Liver (tissue), 9 donors: ENCODE data around the gene EVA1C. TPM values are rescaled to one million over a fixed set of nuclear protein-coding genes. Genes with fewer than 3 reads are reported as not detected.

Experiments
- DNase-seq: peaks from one replicate; pipeline ENCODE4 v3.0.0-alpha.2; 2017; ENCODE audit warnings: low spot score
- H3K27ac ChIP-seq, 2 donors: one replicate each; pipeline ENCODE4 v1.7.0; 2013; ENCODE audit warnings: inconsistent platforms in 2 of 2, low read length in 2 of 2, control low read depth in 1 of 2, low read depth in 1 of 2, mild to moderate bottlenecking in 1 of 2
- H3K27me3 ChIP-seq, 4 donors: one replicate each; pipeline versions ENCODE4 v1.6.1 to v1.7.0; 2013; ENCODE audit warnings: low read length in 3 of 4, inconsistent platforms in 1 of 4, mild to moderate bottlenecking in 1 of 4, moderate library complexity in 1 of 4; ENCODE audit not compliant: control insufficient read depth in 4 of 4, insufficient read depth in 4 of 4
- H3K36me3 ChIP-seq, 4 donors: one replicate each; pipeline versions ENCODE4 v1.6.1 to v1.7.0; 2013; ENCODE audit warnings: low read length in 3 of 4, mild to moderate bottlenecking in 3 of 4, low read depth in 1 of 4, moderate library complexity in 1 of 4; ENCODE audit not compliant: control insufficient read depth in 4 of 4, insufficient read depth in 3 of 4
- H3K4me1 ChIP-seq, 4 donors: one replicate each; pipeline versions ENCODE4 v1.6.1 to v1.7.0; 2013; ENCODE audit warnings: low read length in 3 of 4, mild to moderate bottlenecking in 3 of 4, moderate library complexity in 1 of 4; ENCODE audit not compliant: control insufficient read depth in 4 of 4, insufficient read depth in 4 of 4
- H3K4me3 ChIP-seq, 3 donors: one replicate each; pipeline versions ENCODE4 v1.6.1 to v1.7.0; 2013; ENCODE audit warnings: low read length in 3 of 3, control low read depth in 1 of 3, low read depth in 1 of 3, mild to moderate bottlenecking in 1 of 3
- H3K9ac ChIP-seq, 2 donors: one replicate each; pipeline ENCODE4 v1.7.0; 2013; ENCODE audit warnings: low read length in 2 of 2, mild to moderate bottlenecking in 2 of 2, moderate library complexity in 2 of 2, control low read depth in 1 of 2, low read depth in 1 of 2
- H3K9me3 ChIP-seq, 4 donors: one replicate each; pipeline versions ENCODE4 v1.6.1 to v1.7.0; 2013; ENCODE audit warnings: low read length in 3 of 4; ENCODE audit not compliant: control insufficient read depth in 4 of 4
- EGR1 ChIP-seq, 2 donors: IDR thresholded peaks; 2 replicates each; pipeline ENCODE4 v1.6.1; 2016 to 2018; ENCODE audit warnings: antibody characterized with exemption in 2 of 2, low read depth in 2 of 2
- FOXA2 ChIP-seq: IDR thresholded peaks from 2 replicates; pipeline ENCODE4 v1.6.1; 2016; ENCODE audit warnings: antibody characterized with exemption
- GABPA ChIP-seq, 2 donors: IDR thresholded peaks in 1 of 2; conservative IDR thresholded peaks in 1 of 2; 2 replicates each; pipeline ENCODE4 v1.6.1; 2016; ENCODE audit warnings: antibody characterized with exemption in 2 of 2, mild to moderate bottlenecking in 1 of 2, moderate library complexity in 1 of 2
- HNF4A ChIP-seq, 2 donors: conservative IDR thresholded peaks; 2 replicates each; pipeline ENCODE4 v1.6.1; 2016; ENCODE audit warnings: antibody characterized with exemption in 2 of 2, mild to moderate bottlenecking in 2 of 2
- HNF4G ChIP-seq: IDR thresholded peaks from 2 replicates; pipeline ENCODE4 v1.6.1; 2016; ENCODE audit warnings: antibody characterized with exemption
- NR2F2 ChIP-seq: IDR thresholded peaks from 2 replicates; pipeline ENCODE4 v1.6.1; 2016; ENCODE audit warnings: antibody characterized with exemption
- RAD21 ChIP-seq, 2 donors: IDR thresholded peaks; 2 replicates each; pipeline ENCODE4 v1.6.1; 2016; ENCODE audit warnings: antibody characterized with exemption in 2 of 2, mild to moderate bottlenecking in 2 of 2
- RXRA ChIP-seq, 2 donors: IDR thresholded peaks; 2 replicates each; pipeline ENCODE4 v1.6.1; 2017 to 2018; ENCODE audit warnings: antibody characterized with exemption in 2 of 2, mild to moderate bottlenecking in 1 of 2
- SP1 ChIP-seq: IDR thresholded peaks from 2 replicates; pipeline ENCODE4 v1.6.1; 2018; ENCODE audit warnings: antibody characterized with exemption, mild to moderate bottlenecking
- WGBS: extraction: QIAGEN DNeasy Blood & Tissue Kit; methylation state at CpG from one replicate; pipeline ENCODE4 v1.1.7; 2013; 5-methylcytosine and 5-hydroxymethylcytosine counted together
- polyA plus RNA-seq, 2 donors: library from polyadenylated mRNA; stranded (reverse) in 1 of 2; unstranded in 1 of 2; fragments of 200-250 nt in 1 of 2; fragments of >200 nt in 1 of 2; fragmentation: Nextera tagmentation in 1 of 2; extraction: Ambion mirVana in 1 of 2; gene quantifications; one replicate each; pipeline versions ENCODE4 v1.2.1 to v1.2.3, GENCODE V29; 2013 to 2015
- total RNA-seq, 2 donors: library from RNA; depleted of rRNA; stranded (reverse); fragments of >200 nt; gene quantifications; one replicate each; pipeline ENCODE4 v1.2.3, GENCODE V29; 2014
- TF ChIP-seq, protein P1 (sequence below): fragments of 150-350 bp; IDR thresholded peaks from 2 replicates; pipeline ENCODE4 v1.5.1; 2017; ENCODE audit warnings: improper control_type of control experiment, low read depth, low read length; ENCODE audit not compliant: missing input control
- TF ChIP-seq, protein P2 (sequence below): IDR thresholded peaks from 2 replicates; pipeline ENCODE4 v1.6.1; 2016; ENCODE audit warnings: antibody characterized with exemption
- TF ChIP-seq, protein P3 (sequence below): IDR thresholded peaks from 2 replicates; pipeline ENCODE4 v1.6.1; 2016; ENCODE audit warnings: antibody characterized with exemption
- TF ChIP-seq, protein P4 (sequence below): IDR thresholded peaks from 2 replicates; pipeline ENCODE4 v1.6.1; 2016; ENCODE audit warnings: antibody characterized with exemption
- donor health status: healthy.
- donor health status: healthy.
- donor health status: healthy.
- donor health status: healthy.
- donor health status: healthy.

The EVA1C gene
- total and polyA plus RNA-seq, 4 donors: 0.47 to 3.3 (median 2.4) TPM

DNA sequence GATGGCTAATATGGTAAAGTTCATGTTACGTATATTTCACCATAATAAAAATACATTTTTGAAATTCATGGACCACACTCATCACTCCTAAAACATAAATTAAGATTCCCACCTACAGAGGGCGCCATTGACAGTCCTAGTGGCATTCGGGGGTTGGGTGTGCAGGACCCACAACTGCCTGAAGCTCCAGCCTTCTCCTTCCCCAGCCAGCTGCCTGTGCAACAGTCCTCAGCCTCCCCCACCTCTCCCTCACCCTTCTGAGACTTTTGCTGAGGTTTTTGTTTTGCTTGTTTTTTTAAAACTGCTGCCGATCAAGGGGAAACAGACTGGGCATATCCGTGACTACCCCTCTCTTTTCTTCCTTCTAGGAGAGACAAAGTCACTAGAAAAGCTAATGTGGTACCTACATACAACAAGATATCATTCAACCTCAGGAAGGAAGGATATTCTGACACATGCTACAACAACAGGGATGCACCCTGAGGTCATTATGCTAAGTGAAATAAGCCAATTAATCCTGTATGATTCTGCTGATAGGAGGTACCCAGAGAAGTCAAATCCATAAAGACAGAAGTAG is 9.2 kb upstream of the EVA1C start:
- no peaks in the 10 kb centered on the region for H3K9me3 ChIP-seq
- H3K27ac ChIP-seq: no peak overlapping the region
- H3K9ac ChIP-seq: no peak overlapping the region
- H3K27me3 ChIP-seq: peaks cover 0 to 2% (median 0%) of the 10 kb centered on the region in 4 donors
- peak; percentile 62 for DNase-seq
- H3K4me1 ChIP-seq: peaks cover 0 to 1% (median 0%) of the 10 kb centered on the region in 4 donors
- no peaks in the 10 kb centered on the region for H3K36me3 ChIP-seq
- WGBS: 20% methylated on average over 5 of the region's 5 CpGs
- H3K4me3 ChIP-seq: no peak overlapping the region
- TF ChIP-seq, protein P1, sequence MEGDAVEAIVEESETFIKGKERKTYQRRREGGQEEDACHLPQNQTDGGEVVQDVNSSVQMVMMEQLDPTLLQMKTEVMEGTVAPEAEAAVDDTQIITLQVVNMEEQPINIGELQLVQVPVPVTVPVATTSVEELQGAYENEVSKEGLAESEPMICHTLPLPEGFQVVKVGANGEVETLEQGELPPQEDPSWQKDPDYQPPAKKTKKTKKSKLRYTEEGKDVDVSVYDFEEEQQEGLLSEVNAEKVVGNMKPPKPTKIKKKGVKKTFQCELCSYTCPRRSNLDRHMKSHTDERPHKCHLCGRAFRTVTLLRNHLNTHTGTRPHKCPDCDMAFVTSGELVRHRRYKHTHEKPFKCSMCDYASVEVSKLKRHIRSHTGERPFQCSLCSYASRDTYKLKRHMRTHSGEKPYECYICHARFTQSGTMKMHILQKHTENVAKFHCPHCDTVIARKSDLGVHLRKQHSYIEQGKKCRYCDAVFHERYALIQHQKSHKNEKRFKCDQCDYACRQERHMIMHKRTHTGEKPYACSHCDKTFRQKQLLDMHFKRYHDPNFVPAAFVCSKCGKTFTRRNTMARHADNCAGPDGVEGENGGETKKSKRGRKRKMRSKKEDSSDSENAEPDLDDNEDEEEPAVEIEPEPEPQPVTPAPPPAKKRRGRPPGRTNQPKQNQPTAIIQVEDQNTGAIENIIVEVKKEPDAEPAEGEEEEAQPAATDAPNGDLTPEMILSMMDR: peak; percentile 65
- TF ChIP-seq, protein P2, sequence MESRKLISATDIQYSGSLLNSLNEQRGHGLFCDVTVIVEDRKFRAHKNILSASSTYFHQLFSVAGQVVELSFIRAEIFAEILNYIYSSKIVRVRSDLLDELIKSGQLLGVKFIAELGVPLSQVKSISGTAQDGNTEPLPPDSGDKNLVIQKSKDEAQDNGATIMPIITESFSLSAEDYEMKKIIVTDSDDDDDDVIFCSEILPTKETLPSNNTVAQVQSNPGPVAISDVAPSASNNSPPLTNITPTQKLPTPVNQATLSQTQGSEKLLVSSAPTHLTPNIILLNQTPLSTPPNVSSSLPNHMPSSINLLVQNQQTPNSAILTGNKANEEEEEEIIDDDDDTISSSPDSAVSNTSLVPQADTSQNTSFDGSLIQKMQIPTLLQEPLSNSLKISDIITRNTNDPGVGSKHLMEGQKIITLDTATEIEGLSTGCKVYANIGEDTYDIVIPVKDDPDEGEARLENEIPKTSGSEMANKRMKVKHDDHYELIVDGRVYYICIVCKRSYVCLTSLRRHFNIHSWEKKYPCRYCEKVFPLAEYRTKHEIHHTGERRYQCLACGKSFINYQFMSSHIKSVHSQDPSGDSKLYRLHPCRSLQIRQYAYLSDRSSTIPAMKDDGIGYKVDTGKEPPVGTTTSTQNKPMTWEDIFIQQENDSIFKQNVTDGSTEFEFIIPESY: no peak
- TF ChIP-seq RAD21 (IDR thresholded peaks at IDR 0.05): peak; percentile 88 to 91

GRCh38 chr21:32406405-32406804 is 6.1 kb upstream of the EVA1C start:
- Histone ChIP-seq H3K4me3 (no peak overlapping the region), H3K27ac (no peak overlapping the region), H3K4me1 (peaks cover 0 to 1% (median under 1%) of the 10 kb centered on the region in 4 donors), H3K27me3 (no peaks in the 10 kb centered on the region), H3K9ac (no peak overlapping the region), H3K9me3 (no peaks in the 10 kb centered on the region), H3K36me3 (no peaks in the 10 kb centered on the region)
- 60% methylated on average over 6 of the region's 6 CpGs for WGBS
- no peak for DNase-seq
- TF ChIP-seq SP1 (no peak), NR2F2 (peak; percentile 25)

GRCh38 chr21:32410291-32410690 is 2.2 kb upstream of the EVA1C start:
- Histone ChIP-seq H3K27me3 (no peaks in the 10 kb centered on the region), H3K9ac (no peak overlapping the region), H3K27ac (no peak overlapping the region), H3K9me3 (no peaks in the 10 kb centered on the region), H3K4me1 (peaks cover 4 to 16% (median 8%) of the 10 kb centered on the region in 4 donors), H3K4me3 (no peak overlapping the region), H3K36me3 (no peaks in the 10 kb centered on the region)
- 93% methylated on average over 4 of the region's 4 CpGs for whole genome bisulfite sequencing
- no peak for TF ChIP-seq RXRA (IDR thresholded peaks at IDR 0.05)
- no peak for TF ChIP-seq RAD21 (IDR thresholded peaks at IDR 0.05)
- TF ChIP-seq EGR1 (IDR thresholded peaks at IDR 0.05; ENCODE audit: low read depth in 2 of 2): no peak
- TF ChIP-seq, protein P3, sequence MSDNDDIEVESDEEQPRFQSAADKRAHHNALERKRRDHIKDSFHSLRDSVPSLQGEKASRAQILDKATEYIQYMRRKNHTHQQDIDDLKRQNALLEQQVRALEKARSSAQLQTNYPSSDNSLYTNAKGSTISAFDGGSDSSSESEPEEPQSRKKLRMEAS: no peak
- TF ChIP-seq, protein P2: no peak
- TF ChIP-seq NR2F2: no peak
- TF ChIP-seq FOXA2: no peak
- TF ChIP-seq, protein P4, sequence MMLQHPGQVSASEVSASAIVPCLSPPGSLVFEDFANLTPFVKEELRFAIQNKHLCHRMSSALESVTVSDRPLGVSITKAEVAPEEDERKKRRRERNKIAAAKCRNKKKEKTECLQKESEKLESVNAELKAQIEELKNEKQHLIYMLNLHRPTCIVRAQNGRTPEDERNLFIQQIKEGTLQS: no peak
- TF ChIP-seq HNF4G: no peak
- no peak for TF ChIP-seq GABPA (IDR thresholded peaks at IDR 0.05 in 1 of 2, conservative IDR thresholded peaks at IDR 0.05 in 1 of 2)
- TF ChIP-seq HNF4A (conservative IDR thresholded peaks at IDR 0.05): no peak
- no peak for DNase-seq
